ENCODE data around the gene CDH23.

Gene CDH23

GRCh38 chr10:71630168-71630567 is 233.4 kb downstream of the CDH23 start:
- DNase-seq = no peak

DNA sequence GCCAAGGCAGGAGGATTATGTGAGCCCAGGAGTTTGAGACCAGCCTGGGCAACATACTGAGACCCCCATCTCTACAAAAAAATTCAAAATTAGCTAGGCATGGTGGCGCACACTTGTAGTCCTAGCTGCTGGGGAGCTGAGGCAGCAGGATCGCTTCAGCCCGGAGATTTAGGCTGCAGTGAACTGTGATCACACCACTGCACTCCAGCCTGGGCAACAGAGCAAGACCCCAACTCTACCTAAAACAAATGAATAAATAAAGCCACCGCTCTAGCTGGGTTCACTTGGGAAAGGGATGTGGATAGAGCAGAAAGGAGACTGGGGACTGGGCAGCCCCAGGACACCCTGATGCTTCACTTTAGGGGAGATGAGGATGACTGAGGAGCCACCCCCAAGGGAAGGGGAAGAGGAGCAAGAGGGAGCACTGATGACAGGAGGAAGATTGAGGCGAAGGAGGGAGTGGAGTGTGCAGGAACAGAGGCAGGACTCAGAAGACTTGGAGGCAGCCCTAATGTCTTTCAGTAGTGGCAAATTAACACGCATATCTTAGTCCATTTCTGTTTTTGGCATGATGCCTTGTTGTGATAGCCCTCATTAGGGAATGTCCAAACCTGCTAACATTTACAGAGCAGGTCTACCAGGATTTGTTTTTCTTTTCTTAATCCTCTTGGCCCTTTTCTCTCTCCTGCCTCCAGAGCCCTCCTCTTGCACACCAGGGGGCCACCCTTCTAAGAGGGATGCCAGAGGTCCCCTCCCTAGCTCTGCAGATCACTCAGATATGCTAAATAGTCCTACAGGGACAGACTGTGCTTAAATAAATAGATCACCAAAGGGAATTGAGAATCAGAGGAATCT is 234.5 kb downstream of the CDH23 start:
- no peak for DNase-seq

DNA sequence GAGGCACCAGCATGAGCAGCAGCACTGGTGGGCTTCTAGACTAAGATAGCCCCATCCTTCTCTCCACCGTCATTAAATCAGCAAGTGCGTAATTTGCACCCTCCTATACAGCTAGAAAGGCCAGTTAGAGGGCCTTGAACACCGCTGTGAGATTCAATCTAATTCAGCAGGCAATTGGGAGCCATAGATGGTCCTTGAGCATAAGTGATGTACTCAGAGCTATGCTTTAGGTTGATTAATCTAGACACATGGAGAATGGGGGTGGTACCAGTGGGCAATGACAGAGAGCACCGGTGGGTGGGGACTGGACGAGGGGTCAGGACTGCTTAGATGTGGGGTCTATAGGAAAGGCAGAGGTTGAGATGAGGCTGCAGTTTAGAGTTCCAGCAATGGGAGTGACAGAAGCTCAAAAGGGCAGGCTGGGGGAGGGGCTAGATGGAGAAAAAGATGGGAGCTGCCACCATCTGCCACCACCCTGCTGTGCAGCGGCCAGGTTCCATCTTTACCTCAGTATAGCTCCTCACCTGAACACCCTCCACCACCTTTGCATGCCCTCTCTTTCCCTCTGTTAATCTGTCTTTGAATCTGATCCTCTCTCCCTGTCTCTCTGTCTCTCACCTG is 235.6 kb downstream of the CDH23 start:
- no peak for DNase-seq

- DNase-seq = no peak
These were observed 236.3 kb downstream of the CDH23 start for GRCh38 chr10:71632896-71633600.

DNA sequence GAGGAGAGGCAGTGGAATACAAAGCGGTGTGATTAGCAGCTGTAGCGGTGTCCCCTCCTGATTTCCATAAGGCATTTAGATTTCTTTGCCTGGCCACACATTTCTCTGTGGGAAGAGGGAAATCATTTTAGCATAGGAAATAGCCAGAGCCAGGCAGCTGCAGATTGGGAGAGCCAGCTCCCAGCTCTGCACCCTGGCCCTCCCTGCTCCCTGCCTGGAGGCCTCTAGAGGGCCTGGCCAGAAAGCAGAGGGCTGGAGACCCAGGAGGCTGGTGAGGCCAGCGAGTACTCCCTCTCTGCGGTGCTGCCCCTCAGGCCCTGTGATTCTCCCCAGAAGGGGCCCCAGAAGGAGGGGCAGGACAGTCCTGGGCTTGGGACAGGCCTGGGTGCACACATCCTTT is 237.2 kb downstream of the CDH23 start:
- no peak for DNase-seq

DNA sequence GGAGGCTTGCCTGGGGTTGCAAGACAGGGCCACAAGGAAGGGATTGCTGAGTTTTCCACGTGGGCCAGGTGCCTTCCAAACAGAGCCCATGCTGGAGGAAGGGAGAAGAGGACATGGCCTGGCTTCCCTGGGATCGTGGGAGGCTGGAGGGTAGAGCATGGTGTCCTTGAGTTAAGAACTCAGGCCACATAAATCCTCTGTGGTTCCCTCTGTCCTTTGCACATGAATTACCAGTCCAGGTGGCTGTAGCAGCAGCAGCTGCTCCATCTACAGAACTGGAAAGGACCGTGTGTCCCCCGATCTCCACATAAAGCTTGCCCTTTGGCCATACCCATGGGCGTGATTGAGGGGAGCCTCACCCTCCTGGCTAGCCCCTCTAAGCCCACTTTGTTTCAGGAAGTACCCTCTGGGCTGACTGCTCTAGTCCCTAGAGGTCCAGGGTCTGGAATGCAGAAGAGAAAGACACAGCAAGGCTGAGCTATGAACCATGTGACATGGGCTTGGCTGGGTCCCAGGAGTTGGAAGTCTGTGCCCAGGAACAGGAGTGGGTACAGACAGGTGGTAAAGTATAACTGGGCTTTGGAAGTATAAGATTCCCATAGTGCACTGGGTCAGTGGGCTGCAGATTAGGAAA is 237.9 kb downstream of the CDH23 start:
- DNase-seq = no peak

DNA sequence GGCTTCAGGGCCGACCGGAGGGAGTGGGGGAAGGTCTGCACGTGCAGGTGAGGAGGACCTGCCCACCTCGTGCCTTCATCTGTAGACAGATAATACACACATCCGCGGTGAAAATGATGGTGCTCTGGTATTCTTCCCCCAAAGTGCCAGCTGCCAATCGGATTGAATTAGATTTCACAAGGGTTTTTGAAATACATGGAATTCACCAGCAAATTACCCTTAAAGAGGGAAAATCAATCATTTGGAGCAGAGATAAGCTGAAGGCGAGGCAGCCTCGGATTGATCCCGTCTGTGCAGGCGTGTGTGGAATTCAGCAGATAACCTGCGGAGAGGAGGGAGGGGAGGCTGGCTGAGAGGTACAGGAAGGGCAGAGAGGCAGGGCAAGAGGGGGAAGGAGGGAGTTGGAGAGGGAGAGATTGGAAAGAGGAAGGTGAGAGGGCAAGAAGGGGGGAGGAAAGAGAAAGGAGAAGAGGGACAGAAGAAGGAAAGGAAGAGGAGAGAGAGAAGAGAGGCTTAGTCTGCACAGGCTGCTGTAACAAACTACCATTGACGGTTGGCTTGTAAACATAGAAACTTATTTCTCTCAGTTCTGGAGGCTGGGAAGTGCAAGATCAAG is 238.6 kb downstream of the CDH23 start:
- DNase-seq = no peak

- DNase-seq = no peak
These were observed 239.1 kb downstream of the CDH23 start for GRCh38 chr10:71635867-71636266.

DNA sequence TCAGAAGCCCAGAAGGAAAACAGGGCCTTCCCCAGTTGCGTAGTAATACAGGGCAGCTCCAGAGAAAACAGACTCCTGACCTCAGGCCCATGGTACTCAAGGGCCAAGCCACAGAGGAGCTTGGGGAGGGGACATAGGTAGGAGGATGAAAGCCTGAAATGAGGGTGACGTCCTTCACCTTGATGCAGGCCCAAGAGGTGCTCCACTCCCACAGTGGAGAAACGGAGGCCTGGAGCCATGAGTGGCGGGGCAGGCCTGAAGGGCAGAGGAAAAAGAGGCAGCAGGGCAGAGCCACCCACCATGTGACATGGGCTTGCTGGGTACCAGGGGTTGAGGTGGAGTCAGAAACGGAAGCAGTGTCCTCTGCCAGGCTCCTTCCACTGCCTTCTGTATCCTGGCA is 239.9 kb downstream of the CDH23 start:
- no peak for DNase-seq

- no peak for DNase-seq
These were observed 240.6 kb downstream of the CDH23 start for GRCh38 chr10:71637305-71637704.

DNA sequence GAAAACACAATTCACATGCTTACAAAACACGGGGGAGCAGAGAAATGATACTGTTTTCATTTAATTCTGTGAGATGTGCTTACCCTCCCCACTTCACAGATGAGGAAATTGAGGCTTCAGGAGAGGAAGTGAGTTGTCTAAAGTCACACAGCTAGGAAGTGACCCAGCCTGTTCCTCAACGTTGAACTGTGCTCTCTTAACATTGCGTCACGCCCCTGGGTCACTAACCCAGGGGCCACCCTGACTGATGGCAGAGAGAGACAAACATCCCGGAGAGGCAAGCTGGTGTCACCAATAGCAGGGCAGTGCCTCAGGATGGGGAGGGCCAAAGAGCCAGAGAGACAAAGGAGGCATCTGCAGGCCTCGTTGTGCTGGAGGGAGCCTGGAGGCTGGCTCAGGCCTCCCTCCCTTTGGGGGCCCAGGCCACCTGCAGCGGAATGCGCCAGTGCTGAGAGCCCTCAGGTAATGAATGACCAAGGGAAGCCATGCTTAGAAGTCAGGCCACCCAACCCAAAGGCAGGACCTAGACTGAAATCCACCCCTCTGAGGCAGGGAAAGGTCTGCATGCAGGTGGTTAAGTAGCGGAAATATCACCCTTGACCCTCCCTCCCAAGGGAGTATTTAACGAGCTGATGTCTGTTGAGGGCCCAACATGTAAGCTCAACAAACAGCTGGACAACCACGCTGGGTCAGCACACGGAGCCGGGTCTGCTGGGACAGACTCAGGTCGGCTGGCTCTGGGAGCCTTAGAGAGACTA is 241.5 kb downstream of the CDH23 start:
- no peak for DNase-seq

- no peak for DNase-seq
These were observed 242.4 kb downstream of the CDH23 start for GRCh38 chr10:71638822-71639719.

DNA sequence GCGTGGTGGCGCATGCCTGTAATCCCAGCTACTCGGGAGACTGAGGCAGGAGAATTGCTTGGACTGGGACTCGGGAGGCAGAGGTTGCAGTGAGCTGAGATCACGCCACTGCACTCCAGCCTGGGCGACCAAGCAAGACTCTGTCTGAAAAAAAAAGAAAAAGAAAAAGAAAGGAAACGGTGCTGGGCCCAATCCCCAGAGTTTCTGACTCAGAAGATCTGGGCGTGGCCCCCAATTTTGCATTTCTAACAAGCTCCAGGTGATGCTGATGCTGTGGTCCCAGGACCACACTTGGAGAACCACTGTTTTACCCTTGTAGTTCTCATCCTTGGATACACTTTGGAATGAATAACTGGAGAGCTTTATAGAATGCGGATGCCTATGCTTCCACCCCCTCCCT is 243.9 kb downstream of the CDH23 start:
- no peak for DNase-seq

GRCh38 chr10:71641449-71641848 is 244.7 kb downstream of the CDH23 start:
- DNase-seq = no peak

DNA sequence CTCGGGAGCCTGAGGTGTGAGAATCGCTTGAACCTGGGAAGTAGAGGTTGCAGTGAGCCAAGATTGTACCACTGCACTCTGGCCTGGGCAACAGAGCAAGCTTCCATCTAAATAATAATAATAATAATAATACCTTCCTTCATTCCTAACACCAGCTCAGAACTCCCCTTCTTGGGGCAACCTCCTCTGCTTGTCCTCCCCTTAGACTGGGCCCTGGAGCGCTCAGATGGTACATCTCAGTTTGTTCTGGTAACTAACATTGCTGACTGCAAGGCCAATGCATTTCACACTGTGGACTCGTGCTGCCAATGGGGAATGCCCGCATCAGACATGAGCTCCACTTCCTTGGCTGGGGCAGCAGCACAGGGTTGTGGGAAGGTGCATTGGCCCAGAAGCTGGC is 245.3 kb downstream of the CDH23 start:
- no peak for DNase-seq

DNA sequence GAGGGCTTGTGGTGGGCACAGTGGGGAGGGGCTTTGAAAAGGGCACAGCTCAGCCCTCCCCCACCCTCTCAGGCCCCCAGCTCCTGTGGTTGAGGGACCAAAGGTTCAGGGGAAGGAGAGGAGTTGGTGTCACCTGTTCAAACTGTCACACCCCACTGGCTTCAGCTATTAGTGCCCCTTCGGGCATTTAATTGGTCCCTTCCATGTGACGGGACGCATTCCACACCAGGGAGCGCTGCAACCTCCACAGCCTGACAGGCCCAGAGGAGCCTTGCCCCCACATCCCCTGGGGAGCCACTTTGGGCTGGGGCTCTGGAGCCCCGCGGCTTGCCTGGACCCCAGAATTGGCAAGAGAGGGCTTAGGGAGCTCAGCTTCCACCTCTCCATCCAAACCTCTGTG is 247.2 kb downstream of the CDH23 start:
- no peak for DNase-seq

- DNase-seq = no peak
These were observed 247.8 kb downstream of the CDH23 start for GRCh38 chr10:71644307-71645180.

GRCh38 chr10:71645185-71645584 is 248.5 kb downstream of the CDH23 start:
- DNase-seq = no peak

DNA sequence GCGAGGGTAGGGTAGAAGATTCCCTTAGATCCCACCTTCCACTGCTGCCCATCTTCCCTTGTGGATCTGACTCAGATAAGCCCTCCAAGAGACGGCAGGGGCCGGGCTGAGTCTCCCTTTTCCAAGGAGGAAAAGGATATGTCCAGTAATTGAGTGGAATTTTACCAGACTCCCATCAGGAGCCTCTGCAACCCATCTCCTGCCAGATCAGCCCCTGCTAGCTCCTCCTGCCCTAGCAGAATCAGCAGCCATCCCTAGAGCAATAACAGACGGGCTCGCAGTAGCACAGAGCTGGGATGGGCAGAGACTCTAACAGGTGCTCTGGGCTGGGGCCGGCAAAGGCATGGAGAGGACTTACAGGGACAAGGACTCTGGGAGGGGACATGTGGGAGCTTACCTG is 249.3 kb downstream of the CDH23 start:
- DNase-seq = no peak

Data from NCI-H1417 treated with DMSO at 0.1 percent for 48 hours (cell line).